Fibroblast of lung (primary cell): Measurements from ENCODE around the gene SPINK5.

Experiments used
- CTCF ChIP-seq, 2 donors: IDR thresholded peaks in 1 of 2; conservative IDR thresholded peaks in 1 of 2; 1 replicate in 1 of 2; 2 replicates in 1 of 2; pipeline ENCODE4 v1.5.1; 2011 to 2012; ENCODE audit warnings: low read length in 2 of 2, control low read depth in 1 of 2, inconsistent platforms in 1 of 2, low read depth in 1 of 2, mild to moderate bottlenecking in 1 of 2
- EZH2 ChIP-seq: IDR thresholded peaks from 2 replicates; pipeline ENCODE4 v1.5.1; 2012; ENCODE audit warnings: low read length, control low read depth, mild to moderate bottlenecking; ENCODE audit errors: missing control alignments

- TF ChIP-seq CTCF (conservative IDR thresholded peaks at IDR 0.05 in 1 of 2, IDR thresholded peaks at IDR 0.05 in 1 of 2; ENCODE audit: low read depth in 1 of 2, low read length in 2 of 2) (no peak), EZH2 (no peak)
Observed at GRCh38 chr5:148120317-148120716, 56.5 kb downstream of the SPINK5 start.
